HG02798 (cell line): ENCODE measurements around the gene FOXD1.
"Not testable (repeated sequence)": the region's sequence is repeated elsewhere in the genome, so short reads cannot be mapped to it uniquely, and the experiment has no call there.

Experiments
- ATAC-seq: cut with Tn5 transposase; IDR thresholded peaks from one replicate; pipeline ENCODE4 v1.9.1; 2021; ENCODE audit warnings: mild to moderate bottlenecking; ENCODE audit not compliant: unreplicated experiment, poor library complexity

The FOXD1 gene

DNA sequence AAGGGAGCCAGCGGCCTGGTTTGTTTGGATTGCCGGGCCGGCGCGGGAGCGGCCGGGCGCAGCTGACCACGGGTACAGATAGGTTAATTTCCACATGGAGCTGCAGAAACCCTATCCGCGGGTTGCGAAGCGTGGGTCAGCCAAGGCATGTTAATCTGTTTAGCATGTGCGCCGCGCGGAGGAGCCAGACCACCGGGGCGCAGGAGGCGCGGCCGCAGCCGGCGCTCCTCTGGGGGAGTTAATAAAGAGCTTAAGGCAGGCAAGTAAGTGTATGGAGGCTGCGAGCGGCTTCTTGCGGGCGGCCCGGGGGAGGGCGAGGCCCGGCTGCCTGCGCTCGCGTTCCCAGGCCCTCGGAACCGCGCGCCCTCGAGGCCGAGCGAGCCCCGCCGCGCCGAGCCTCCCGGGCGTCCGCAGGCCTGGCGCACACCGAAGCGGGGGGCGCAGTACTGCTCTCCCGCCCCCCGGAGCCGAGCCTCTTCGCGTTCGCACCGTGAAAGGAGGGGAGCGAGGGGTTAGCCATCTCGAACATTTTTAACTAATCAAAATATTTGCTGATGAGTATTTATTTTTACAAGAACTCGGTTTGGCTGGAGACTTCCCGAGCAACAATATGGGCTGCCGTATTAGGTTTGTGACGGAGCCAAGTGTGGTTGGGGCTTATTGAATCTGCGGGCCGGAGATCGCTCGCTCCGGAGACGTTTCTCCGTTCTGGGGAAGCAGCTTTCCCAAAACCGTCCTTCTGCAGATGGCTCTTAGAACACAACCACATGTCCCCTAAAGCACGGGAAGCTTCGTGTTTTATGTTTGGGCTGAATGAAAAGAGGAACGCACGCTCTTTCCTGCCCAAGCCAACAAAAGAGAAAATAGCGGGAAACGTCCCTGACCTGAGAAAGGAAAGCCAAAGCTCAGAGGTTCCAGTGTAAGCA lies 28.8 kb downstream of the FOXD1 start:
- no peak for ATAC-seq

- no peak for ATAC-seq
Measured at GRCh38 chr5:73419117-73419464, 29.5 kb downstream of the FOXD1 start.

- ATAC-seq = no peak
Measured at GRCh38 chr5:73418244-73418691, 30.3 kb downstream of the FOXD1 start.

DNA sequence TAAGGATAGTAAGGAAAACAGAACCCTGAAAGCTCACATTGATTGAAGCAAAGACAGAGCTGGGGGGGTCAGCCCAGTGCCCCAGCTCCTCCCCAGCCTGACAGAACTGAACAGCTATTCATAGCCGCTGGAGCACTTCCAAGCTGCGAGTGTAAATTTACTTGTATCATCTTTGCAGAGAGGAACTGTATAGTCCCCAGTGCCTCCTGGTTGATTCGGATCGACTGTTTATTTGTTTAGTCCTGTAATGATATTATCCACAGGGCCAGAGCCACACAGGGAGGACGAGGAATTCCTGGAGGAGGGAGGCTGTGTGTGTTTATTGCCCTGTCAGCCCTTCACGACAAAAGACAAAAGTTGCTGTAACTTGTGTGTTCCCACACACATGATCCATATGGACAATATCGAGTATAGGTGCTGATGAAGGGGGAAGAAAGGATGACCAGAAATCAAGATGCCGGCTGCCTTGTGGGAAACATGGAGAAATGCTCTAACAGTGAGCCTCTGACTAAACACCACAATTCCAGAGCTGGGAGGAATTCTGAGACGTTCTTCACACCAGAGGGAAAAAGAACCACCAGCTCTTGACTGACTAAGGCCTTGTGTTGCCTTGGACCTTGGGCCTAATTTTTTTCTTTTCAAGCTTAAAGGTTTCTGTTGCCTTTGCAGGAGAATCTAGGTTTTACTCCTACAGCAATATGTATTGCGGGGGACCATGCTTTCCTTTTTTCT lies 31.1 kb downstream of the FOXD1 start:
- ATAC-seq = no peak

- ATAC-seq = no peak
Measured at GRCh38 chr5:73415617-73416016, 33.0 kb downstream of the FOXD1 start.

GRCh38 chr5:73415171-73415570 lies 33.4 kb downstream of the FOXD1 start:
- ATAC-seq = no peak

DNA sequence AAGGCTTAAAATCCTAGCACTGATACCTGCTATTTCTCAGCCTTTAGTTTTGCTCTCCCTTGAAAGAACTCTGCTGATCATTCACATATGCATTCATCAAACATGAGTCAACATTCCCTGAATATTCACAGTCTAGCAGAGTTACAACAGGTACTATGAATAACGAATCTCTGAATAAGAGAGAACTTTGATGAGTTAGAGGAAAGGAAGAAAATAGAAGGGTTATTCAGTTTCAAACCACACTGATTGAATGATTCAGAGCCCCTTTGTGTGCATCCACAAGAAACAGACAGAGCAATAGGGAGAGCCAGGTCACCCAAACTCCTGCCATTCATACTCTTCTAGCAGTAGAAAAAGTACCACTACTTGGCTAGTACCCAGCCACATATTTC lies 36.0 kb downstream of the FOXD1 start:
- ATAC-seq = no peak

DNA sequence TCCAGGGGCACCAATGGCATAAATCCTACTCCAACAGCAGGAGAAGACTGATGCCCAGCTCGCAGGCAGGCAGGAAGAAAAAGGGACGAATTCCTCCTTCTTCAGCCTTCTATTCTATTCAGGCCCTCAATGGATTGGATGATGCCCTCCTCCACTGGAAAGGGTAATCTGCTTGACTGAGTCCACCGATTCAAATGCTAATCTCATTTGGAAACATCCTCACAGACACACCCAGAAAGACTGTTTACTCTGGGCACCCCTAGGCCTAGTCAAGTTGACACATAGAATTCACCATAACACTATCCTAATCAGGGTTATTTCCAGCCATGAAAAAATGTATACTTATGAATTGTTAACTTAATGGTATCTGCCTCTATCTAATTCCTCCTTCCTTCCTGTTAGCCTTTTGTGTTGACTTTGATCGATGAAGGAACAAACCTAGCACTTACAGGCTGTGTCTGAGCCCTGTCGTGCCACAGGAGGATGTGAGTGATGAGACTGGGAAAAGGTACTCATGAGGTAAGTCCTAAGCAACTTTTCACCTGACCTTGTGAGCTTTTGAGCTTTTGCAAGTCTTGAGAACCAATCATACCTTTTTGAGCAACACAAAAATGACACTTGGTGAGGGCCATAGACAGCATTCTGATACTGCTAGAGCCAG lies 36.5 kb downstream of the FOXD1 start:
- ATAC-seq = no peak

- ATAC-seq = not testable (repeated sequence)
Measured at GRCh38 chr5:73409927-73410326, 38.6 kb downstream of the FOXD1 start.

- ATAC-seq = no peak
Measured at GRCh38 chr5:73405691-73406090, 42.9 kb downstream of the FOXD1 start.

DNA sequence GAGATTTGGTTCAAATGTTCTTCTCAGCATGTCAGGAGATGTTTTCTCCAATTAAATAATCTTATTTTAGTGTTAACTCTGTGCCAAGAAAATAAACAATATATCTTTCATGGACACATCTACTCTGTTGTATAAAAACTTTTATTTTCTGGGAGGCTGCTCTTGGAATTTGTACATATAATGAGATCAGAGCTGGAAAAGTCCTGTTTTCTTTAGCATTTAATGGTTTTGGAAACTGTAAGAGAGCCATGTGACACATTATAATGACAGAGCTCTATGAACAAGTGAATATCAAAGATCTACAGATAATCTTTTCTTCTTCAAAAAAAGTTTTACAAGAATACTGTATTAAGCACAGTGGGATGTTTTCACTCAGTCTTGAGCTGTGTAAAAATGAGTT lies 48.8 kb downstream of the FOXD1 start:
- no peak for ATAC-seq
